HG03342 (cell line): ENCODE data around the gene RGS10.
A peak's percentile ranks its signal among the peaks of the same experiment; 100 is the strongest.
"Not testable (repeated sequence)": the region's sequence is repeated elsewhere in the genome, so short reads cannot be mapped to it uniquely, and the experiment has no call there.

ENCODE experiments used
- ATAC-seq: cut with Tn5 transposase; IDR thresholded peaks from one replicate; pipeline ENCODE4 v1.9.1; 2021; ENCODE audit warnings: mild to moderate bottlenecking, moderate library complexity; ENCODE audit not compliant: unreplicated experiment

RGS10 gene, protein sequence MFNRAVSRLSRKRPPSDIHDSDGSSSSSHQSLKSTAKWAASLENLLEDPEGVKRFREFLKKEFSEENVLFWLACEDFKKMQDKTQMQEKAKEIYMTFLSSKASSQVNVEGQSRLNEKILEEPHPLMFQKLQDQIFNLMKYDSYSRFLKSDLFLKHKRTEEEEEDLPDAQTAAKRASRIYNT

DNA sequence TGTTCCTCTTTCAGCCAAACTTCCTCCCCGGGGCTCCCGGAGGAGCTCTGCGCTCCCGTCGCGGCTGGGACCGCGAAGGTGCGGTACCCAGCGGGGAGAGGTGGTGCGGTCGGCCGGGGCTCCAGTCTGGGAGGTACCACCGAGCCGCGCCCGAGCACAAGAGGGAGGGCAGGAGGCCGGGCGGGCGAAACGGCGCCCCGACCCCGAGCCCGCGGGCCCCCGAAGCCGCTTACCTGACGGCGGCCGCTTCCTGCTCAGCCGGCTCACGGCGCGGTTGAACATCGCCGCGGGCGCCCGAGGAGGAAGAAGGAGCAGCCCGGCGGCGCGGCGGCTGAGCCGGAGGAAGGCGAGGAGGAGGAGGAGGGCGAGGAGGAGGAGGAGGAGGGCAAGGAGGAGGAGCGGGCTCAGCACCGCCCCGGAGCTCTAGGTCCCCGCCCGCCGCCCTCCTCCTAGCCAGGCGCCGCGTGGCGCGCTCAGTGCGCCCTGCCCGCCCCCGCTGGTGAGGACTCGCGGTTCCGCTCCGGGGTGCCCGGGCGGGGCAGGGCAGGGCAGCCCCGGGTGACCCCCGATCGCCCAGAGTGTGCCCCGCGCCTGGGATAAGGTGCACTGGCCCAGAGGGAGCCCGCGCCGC, at the start of gene RGS10:
Gene RGS10, minus strand, starts transcription at position 363 of the 631 bp plus-strand sequence. Its CDS starts 81 bp downstream, at position 282.
- ATAC-seq = peak; percentile 57

DNA sequence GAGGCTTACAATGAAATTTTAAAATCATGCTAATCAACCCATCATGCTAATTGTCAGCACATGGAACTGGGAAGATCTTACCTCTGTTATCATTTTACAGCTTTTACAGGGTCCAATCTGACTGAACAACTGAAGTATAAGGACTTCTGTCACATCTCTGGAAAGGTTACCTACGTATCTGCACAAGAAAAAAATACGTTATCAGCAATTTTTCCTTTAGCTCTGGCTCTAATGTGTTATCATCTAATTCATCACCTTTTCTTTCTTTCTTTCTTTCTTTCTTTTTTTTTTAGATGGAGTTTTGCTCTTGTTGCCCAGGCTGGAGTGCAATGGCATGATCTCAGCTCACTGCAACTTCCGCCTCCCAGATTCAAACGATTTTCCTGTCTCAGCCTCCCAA, 45.6 kb upstream of the RGS10 start:
- no peak for ATAC-seq

DNA sequence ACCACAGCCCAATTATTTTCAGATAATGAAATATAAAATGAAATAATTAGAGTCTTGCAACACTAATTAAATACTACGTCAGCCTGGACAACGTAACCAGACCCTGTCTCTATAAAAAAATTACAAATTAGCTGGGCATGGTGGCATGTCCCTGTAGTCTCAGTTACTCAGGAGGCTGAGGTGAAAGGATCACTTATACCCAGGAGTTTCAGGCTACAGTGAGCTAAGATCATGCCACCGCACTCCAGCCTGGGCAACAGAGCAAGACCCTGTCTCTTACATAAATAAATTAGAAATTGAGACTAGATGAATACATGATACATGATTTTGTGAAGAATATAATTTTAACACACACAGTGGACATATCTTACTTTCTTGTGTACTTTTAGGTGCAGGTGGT, 35.8 kb upstream of the RGS10 start:
- no peak for ATAC-seq

DNA sequence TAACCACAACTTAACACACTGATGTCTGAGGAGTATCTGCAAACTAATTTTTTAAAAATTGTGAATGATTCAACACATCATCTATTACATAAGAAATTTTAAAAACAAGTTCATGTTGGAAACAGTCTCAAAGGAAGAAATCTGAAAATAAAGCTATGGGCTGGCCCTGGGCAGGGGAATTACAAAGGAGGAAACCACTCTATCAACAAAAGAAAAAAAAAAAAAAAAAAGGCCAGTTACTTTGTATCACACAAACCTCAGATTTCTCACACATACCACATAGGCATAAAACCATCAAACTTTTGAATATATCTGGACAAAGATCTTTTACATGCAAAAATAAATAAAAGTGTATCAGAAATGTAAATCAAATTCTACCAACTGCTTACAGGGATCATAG, 33.5 kb upstream of the RGS10 start:
- ATAC-seq = no peak

DNA sequence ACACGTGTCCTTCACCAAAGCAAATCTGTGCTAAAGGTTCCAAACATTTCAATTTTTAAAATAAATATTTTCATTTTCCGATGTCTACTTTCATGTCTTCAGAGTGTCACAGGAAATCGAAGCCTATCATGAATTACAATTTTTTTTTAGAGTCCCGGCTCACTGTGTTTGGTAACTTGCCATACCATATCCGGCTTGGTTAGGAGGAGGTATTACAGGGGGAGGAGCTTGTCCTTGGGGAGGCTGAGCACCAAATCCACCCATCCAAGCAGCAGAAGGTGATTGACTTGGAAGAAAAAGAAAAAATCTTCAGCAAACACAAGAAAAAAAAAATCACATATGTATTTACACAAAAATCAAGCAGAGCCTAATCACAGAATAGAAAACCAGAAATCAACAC, 33.0 kb upstream of the RGS10 start:
- no peak for ATAC-seq

DNA sequence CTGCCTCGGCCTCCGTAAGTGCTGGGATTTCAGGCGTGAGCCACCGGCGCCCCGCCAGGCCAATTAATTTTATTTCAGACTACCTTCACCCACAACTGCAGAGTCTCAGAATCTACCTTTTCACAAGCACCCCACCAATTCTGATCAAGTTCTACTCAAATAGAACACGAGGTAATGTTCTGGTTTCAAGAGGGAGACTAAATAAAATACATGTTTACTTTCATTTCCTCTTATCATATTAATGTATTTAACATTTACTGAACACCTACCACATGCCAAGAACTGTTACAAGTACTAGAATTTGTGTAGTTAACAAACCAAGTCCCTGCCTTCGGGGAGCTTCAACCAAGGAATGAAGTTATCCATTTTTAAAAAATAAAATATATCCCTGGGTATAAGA, 25.5 kb upstream of the RGS10 start:
- ATAC-seq = no peak

DNA sequence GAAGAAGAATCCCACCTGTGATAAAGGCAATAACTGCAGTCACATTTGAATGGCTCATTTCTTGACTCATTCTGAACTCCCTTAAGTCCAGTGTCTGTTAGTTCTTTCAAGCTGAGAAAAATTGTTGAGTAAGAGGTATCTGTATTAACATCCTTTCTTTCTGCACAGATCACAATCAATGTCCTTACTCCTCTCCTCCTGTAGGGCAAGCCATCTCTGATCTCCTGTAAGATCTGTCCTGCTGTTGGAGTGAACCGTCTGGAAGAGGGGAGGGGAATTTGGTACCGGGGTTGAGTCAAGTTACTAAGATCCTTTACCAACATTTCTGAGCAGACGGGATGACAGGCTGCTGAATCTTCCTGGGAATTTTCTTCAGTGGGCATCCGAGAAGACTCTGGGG, 19.6 kb upstream of the RGS10 start:
- no peak for ATAC-seq

DNA sequence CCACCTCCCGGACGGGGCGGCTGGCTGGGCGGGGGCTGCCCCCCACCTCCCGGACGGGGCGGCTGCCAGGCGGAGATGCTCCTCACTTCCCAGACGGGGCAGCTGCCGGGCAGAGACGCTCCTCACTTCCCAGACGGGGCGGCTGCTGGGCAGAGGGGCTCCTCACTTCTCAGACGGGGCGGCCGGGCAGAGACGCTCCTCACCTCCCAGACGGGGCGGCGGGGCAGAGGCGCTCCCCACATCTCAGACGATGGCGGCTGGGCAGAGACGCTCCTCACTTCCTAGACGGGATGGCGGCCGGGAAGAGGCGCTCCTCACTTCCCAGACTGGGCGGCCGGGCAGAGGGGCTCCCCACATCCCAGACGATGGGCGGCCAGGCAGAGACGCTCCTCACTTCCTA, 17.0 kb upstream of the RGS10 start:
- not testable (repeated sequence) for ATAC-seq

DNA sequence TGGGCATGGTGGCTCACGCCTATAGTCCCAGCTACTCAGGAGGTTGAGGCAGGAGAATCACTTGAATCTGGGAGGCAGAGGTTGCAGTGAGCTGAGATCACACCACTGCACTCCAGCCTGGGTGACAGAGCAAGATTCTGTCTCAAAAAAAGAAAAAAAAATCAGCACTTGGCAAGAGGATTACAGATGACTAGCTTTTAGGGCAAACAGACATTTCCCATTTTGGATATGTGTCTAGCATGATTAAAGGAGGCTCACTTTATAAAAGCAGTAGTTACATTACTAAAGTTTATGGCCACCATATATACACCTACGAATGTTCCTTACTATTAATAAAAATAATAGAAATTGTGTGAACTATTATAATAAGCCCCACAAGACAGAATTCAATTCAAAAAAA, 13.6 kb upstream of the RGS10 start:
- ATAC-seq = not testable (repeated sequence)

DNA sequence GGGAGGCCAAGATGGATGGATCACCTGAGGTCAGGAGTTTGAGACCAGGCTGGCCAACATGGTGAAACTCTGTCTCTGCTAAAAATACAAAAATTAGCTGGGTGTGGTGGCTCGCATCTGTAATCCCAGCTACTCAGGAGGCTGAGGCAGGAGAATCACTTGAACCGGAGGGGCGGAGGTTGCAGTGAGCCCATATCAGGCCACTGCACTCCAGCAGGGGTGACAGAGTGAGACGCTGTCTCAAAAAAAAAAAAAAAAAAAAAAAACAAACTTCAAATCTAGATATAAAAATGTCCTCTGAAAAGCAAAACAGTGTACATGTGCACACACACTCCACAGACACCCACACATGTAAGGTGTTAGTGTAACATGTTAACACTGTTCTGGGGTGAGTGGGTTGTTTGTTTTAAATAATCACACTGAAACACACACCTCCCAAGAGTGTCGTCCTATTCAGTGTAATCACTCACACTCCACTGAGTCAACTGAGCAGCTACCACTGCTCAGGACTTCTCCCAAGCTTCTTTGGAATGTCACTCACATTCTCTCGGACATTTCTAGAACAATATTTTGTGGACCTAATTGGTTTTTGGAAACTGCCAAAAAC, 12.8 kb upstream of the RGS10 start:
- ATAC-seq = no peak

DNA sequence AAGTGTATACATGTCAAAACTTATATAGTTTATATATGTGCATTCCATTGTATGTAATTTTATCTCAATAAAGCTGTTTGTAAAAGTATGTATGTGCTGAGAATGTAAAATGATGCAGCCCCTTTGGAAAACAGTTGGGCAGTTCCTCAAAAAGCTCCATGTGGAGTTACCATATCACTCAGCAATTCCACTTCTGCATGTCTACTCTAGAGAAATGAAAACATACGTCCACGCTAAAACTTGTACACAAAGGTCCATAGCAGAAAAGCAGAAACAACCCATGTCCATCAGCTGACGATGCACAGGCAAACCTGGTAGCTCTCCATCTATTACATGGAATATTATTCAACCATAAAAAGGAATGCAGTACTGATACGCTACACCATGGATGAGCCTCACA, 8.3 kb upstream of the RGS10 start:
- no peak for ATAC-seq

DNA sequence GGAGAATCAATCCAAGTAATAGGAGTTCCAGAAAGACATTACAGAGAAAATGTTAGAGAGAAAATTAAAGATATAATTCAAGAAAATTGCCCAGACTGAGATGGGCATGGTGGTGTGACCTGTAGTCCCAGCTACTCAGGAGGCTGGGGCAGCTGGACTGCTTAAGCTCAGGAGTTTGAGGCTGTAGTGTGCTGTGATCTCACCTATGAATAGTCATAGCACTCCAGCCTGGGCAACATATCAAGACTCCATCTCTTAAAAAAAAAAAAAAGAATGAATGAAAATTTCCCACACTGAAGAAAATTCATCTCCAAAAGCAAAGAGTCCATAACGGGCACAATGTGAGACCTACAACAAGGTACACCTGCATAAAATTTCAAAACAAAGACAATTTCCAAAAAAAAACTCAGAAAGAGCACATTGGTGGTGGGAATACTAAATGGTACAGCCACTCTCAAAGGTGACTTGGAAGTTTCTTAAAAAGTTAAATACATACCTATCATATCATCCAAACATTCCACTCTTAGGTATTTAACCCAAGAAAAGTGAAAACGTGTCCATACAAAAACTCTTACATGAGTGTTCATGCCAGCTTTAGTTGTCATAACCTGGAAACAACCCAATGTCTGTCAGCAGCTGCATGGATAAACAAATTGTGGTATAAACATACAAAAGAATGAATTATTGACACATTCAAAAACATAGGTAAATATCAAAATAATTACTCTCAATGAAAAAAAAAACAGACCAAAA, 6.9 kb upstream of the RGS10 start:
- no peak for ATAC-seq

DNA sequence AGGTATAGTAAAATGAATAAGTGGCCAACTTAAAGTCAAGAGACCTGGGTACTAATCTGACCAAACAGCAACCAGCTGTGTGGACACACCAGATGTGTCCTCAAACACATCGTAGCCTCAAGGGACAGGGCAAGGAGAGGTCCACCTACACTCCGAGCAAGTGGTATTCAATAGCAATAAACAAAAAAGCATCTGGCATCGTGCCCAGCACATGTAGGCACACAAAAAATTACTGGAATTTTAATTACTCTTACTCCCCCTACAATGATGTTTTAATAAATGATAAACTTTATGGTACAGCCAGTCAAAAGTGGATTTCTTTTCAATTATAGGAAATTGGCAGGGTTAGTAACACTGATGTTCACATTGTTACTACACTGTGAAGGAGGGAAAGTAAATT, 3.5 kb upstream of the RGS10 start:
- no peak for ATAC-seq

DNA sequence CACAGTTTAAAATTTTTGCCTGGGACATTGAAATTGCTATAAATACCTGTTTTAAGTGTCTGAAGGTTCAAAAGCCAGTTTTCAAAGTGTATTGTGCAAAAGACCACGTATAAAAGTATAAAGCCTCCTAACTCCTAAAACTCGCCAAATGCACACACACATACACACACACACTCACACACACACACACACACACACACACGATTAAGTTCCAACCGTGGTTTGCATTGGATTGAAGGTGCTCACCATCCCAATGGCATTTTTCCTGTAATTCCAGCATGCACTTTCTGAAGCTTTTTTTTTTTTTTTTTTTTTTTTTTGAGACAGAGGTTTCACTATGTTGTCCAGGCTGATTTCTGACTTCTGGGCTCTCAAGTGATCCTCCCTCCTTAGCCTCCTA, 2.8 kb upstream of the RGS10 start:
- ATAC-seq = no peak

DNA sequence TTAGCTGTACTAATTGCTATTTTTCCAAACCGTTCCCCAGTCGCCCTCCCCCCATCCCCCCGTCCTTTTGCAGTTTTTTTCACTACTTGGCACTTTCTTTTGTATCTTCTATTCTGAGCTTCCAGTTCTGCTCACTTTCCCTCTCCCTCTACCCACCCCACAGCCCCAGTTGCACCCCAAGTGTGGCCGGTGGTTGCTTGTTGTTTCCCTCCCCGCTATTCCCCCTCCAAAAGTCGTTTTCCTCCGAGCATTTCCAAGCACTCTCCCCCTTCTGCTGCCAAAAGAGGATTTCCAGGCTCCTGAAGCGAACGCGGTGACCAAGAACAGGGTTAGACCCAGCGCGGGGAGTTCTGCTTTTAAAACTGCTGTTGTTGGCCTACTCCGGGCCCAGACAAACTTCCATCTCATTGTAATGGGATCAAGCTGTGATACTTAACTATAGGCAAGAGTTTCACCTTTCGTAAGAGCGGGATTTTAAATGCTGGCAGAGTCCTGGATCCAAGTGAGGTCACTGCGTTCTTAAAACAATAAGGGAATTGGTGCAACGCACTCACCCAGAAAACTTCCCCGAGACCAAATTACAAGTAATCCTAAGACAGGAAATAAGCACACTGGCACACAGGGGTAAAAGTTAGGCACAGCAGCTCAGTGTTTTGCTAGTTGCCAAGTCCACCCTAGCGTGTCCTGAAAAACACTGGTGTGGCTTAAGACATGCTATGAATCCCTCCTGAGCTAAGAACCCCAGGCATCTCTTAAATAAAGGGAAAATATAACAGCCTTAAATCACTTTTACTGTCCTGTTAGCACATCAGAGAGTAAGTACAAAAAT, 1.5 kb upstream of the RGS10 start:
- no peak for ATAC-seq

DNA sequence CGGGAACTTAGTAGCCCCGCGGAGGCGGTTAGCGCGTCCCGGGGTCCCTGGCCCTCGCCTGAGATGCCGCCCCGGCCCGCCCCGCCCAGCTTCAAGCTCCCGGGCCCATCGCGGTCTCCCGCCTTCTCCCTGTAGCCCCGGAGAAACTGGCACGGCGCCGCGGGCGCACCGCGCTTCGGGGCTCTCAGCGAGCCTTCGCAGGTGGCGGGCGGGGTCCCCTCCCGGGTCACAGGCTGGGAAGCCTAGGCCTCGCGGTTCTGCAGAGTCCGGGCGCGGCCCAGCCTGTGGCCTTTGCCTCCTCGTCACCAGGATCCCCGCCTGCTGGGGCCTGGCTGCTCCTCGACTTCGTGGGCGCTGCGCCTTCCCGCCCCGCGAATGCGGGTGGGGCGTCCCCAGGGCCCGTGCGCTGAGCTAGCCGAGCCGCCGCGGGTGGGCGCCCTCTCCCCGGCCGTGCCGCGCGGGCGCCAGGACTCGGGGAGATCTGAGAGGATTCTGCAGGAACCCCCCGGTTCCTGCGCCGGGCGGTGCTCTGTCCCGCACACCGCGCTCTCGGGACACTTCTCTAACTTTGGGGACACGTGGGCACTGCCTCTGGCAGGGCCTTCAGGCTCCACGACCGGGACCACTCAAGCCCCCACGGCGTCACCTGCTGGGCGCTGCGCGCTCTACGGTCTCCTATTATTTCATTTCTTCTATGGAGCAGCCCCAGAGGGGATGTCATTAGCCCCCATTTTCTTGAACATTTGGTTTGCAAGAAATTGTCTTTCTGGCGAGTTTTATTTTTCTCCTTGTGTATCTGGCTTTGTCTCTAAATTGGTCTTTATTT, 682 bp upstream of the RGS10 start:
- peak; percentile 47 for ATAC-seq

DNA sequence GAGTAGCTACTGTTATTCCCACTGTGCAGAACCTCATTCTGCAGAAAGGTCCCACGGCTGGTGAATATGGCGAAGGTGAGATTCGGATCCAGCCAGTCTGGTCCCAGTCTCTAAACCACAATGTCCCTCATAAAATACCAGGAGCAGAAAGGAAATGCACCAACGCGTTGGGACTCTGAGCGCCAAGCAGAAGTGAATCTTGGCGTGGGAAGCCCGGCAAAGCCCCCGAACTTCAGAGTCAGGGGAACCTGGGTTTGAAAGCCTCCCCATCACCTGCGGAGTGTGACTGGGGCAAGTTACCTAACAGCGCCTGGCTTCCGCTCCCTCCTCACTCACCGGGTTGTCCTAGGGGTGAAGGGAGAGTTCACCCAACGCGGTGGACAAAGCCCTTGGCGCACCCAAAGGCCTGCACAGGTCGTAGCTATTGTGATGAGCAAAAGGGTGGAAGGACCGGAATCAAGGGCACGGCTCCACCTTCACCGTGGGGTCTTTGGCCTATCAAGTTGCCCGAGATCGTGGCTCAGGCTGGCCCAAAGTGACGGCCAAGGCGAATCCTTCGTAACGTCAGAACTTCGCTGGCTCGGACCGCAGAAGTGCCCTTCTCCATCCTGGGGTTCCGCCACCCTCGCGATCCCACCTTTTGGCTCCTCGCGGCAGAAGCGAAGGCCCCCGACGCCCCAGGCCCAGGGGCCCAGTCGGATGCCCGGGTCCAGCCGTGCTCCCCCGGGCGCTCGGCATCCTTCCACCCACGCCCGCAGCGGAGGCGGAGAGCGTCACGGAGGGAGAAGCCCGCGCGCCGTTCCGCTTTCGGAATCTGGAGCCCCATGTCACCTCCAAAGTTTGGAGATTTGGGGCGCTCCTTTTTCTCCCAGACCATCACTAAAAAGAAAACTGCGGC, 811 bp downstream of the RGS10 start:
- ATAC-seq = peak; percentile 12

DNA sequence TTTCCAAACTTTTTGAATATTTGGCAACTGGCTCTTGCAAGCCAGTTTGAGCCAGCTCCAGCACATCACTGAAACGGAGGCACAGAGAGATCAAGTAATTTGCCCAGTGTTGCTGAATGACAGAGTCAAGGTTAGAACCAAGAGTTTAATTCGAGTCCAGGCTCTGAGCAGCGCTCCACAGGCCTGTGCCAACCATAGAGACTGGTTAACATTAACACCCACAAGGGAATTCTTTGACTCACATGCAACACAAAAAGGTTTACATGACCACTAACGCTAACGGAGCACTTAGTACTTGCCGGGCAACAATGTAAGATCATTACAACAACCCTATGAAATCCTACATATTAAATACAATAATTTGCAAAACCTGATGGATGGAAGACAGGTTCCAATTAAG, 1.5 kb downstream of the RGS10 start:
- no peak for ATAC-seq

DNA sequence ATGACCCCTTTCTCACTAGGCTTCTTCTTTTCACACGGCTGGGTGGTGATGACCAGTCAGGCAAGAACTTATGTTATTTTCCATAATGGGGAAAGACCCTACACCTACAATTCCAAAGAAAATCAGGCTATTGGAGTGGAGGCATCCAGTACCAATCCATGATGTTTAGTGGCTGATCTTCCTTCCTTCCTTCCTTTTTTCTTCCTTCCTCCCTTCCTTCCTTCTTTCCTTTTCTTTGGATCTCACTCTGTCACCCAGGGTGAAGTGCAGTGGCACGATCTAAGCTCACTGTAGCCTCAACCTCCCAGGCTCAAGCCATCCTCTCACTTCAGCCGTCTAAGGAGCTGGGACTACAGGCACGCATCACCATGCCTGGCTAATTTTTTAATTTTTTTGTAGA, 2.5 kb downstream of the RGS10 start:
- no peak for ATAC-seq
